Measurements from ENCODE around the gene MICU2.

Gene MICU2

GRCh38 chr13:21445759-21446158, 158.2 kb downstream of the MICU2 start:
- TF ChIP-seq SIN3A (IDR thresholded peaks at IDR 0.05; ENCODE audit: borderline replicate concordance, insufficient read depth, low read length) = no peak
- TF ChIP-seq TAF1 (IDR thresholded peaks at IDR 0.05; ENCODE audit: borderline replicate concordance, insufficient read depth, low read length) = no peak
- TF ChIP-seq, protein P1, sequence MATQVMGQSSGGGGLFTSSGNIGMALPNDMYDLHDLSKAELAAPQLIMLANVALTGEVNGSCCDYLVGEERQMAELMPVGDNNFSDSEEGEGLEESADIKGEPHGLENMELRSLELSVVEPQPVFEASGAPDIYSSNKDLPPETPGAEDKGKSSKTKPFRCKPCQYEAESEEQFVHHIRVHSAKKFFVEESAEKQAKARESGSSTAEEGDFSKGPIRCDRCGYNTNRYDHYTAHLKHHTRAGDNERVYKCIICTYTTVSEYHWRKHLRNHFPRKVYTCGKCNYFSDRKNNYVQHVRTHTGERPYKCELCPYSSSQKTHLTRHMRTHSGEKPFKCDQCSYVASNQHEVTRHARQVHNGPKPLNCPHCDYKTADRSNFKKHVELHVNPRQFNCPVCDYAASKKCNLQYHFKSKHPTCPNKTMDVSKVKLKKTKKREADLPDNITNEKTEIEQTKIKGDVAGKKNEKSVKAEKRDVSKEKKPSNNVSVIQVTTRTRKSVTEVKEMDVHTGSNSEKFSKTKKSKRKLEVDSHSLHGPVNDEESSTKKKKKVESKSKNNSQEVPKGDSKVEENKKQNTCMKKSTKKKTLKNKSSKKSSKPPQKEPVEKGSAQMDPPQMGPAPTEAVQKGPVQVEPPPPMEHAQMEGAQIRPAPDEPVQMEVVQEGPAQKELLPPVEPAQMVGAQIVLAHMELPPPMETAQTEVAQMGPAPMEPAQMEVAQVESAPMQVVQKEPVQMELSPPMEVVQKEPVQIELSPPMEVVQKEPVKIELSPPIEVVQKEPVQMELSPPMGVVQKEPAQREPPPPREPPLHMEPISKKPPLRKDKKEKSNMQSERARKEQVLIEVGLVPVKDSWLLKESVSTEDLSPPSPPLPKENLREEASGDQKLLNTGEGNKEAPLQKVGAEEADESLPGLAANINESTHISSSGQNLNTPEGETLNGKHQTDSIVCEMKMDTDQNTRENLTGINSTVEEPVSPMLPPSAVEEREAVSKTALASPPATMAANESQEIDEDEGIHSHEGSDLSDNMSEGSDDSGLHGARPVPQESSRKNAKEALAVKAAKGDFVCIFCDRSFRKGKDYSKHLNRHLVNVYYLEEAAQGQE (IDR thresholded peaks at IDR 0.05; ENCODE audit: insufficient read depth in 1 of 2, low read depth in 2 of 2, low read length in 2 of 2) = no peak
- no peak for TF ChIP-seq POLR2AphosphoS5 (IDR thresholded peaks at IDR 0.05; ENCODE audit: low read depth, low read length)
- TF ChIP-seq FOXP2 (optimal IDR thresholded peaks at IDR 0.05; ENCODE audit: borderline replicate concordance, extremely low read depth, extremely low read length, insufficient read depth) = no peak

GRCh38 chr13:21443171-21443570, 160.8 kb downstream of the MICU2 start:
- no peak for TF ChIP-seq SIN3A (IDR thresholded peaks at IDR 0.05; ENCODE audit: borderline replicate concordance, insufficient read depth, low read length)
- no peak for TF ChIP-seq POLR2AphosphoS5 (IDR thresholded peaks at IDR 0.05; ENCODE audit: low read depth, low read length)
- no peak for TF ChIP-seq TAF1 (IDR thresholded peaks at IDR 0.05; ENCODE audit: borderline replicate concordance, insufficient read depth, low read length)
- no peak for TF ChIP-seq FOXP2 (optimal IDR thresholded peaks at IDR 0.05; ENCODE audit: borderline replicate concordance, extremely low read depth, extremely low read length, insufficient read depth)
- TF ChIP-seq, protein P1 (IDR thresholded peaks at IDR 0.05; ENCODE audit: insufficient read depth in 1 of 2, low read depth in 2 of 2, low read length in 2 of 2) = no peak

All from PFSK-1 (cell line).